Measurements from ENCODE around the gene PEAR1.

PEAR1 gene

GRCh38 chr1:156859523-156860112 lies 33.9 kb upstream of the PEAR1 start:
- DNase-seq (ENCODE audit: low spot score) = peak; percentile 22

GRCh38 chr1:156860113-156860627 lies 33.3 kb upstream of the PEAR1 start:
- DNase-seq (ENCODE audit: low spot score) = peak; percentile 30

- peak; percentile 27 for DNase-seq (ENCODE audit: low spot score)
Observed at GRCh38 chr1:156860628-156861423, 32.7 kb upstream of the PEAR1 start, which contains the start of gene NTRK1. TSS of gene NTRK1 (plus strand) at chr1:156860865. CDS start at chr1:156860935, 70 bp downstream.

GRCh38 chr1:156862584-156862983 lies 30.9 kb upstream of the PEAR1 start:
- no peak for DNase-seq (ENCODE audit: low spot score)

GRCh38 chr1:156862997-156863599 lies 30.4 kb upstream of the PEAR1 start:
- DNase-seq (ENCODE audit: low spot score) = no peak

- no peak for DNase-seq (ENCODE audit: low spot score)
Observed at GRCh38 chr1:156863631-156864030, 29.9 kb upstream of the PEAR1 start.

GRCh38 chr1:156864796-156865195 lies 28.7 kb upstream of the PEAR1 start:
- no peak for DNase-seq (ENCODE audit: low spot score)

- DNase-seq (ENCODE audit: low spot score) = no peak
Observed at GRCh38 chr1:156865258-156865657, 28.3 kb upstream of the PEAR1 start.

- no peak for DNase-seq (ENCODE audit: low spot score)
Observed at GRCh38 chr1:156865865-156866248, 27.7 kb upstream of the PEAR1 start.

- DNase-seq (ENCODE audit: low spot score) = no peak
Observed at GRCh38 chr1:156866249-156866909, 27.1 kb upstream of the PEAR1 start.

GRCh38 chr1:156868341-156868740 lies 25.2 kb upstream of the PEAR1 start:
- no peak for DNase-seq (ENCODE audit: low spot score)

GRCh38 chr1:156869455-156869854 lies 24.1 kb upstream of the PEAR1 start:
- DNase-seq (ENCODE audit: low spot score) = no peak

GRCh38 chr1:156873659-156874058 lies 19.9 kb upstream of the PEAR1 start:
- DNase-seq (ENCODE audit: low spot score) = no peak

- no peak for DNase-seq (ENCODE audit: low spot score)
Observed at GRCh38 chr1:156874142-156874541, 19.4 kb upstream of the PEAR1 start.

GRCh38 chr1:156874572-156875340 lies 18.8 kb upstream of the PEAR1 start:
- no peak for DNase-seq (ENCODE audit: low spot score)

GRCh38 chr1:156875341-156875615 lies 18.2 kb upstream of the PEAR1 start:
- no peak for DNase-seq (ENCODE audit: low spot score)

GRCh38 chr1:156876281-156876680 lies 17.2 kb upstream of the PEAR1 start:
- no peak for DNase-seq (ENCODE audit: low spot score)

GRCh38 chr1:156877433-156878170 lies 15.9 kb upstream of the PEAR1 start:
- DNase-seq (ENCODE audit: low spot score) = no peak

GRCh38 chr1:156879876-156880275 lies 13.6 kb upstream of the PEAR1 start:
- no peak for DNase-seq (ENCODE audit: low spot score)

GRCh38 chr1:156880473-156880872 lies 13.0 kb upstream of the PEAR1 start:
- DNase-seq (ENCODE audit: low spot score) = no peak

- DNase-seq (ENCODE audit: low spot score) = no peak
Observed at GRCh38 chr1:156881101-156881500, 12.4 kb upstream of the PEAR1 start.

Data from SW480 (cell line).